H9 (cell line): Measurements from ENCODE around the gene SRRM2. TPM values are rescaled to one million over a fixed set of nuclear protein-coding genes. Genes with fewer than 3 reads are reported as not detected.

ENCODE experiments used
- DNase-seq: peaks from one replicate; pipeline ENCODE4 v3.0.0-alpha.2; 2017
- H2AFZ ChIP-seq: one replicate; pipeline ENCODE4 v1.6.1; 2013; ENCODE audit warnings: mild to moderate bottlenecking, low read length, control low read depth, moderate library complexity
- H2AK5ac ChIP-seq: 2 replicates; pipeline ENCODE4 v1.6.1; 2013; ENCODE audit warnings: low read length, control low read depth, mixed read lengths; ENCODE audit not compliant: insufficient read length
- H2BK120ac ChIP-seq: one replicate; pipeline ENCODE4 v1.6.1; 2013; ENCODE audit warnings: low read depth, mild to moderate bottlenecking, low read length, control low read depth, inconsistent platforms; ENCODE audit not compliant: poor library complexity, severe bottlenecking
- H2BK12ac ChIP-seq: 2 replicates; pipeline ENCODE4 v1.6.1; 2013; ENCODE audit warnings: low read length, control low read depth, mixed read lengths, low read depth; ENCODE audit not compliant: insufficient read length
- H2BK15ac ChIP-seq: 2 replicates; pipeline ENCODE4 v1.6.1; 2013; ENCODE audit warnings: low read depth, low read length, control low read depth
- H2BK20ac ChIP-seq: one replicate; pipeline ENCODE4 v1.6.1; 2013; ENCODE audit warnings: low read depth, mild to moderate bottlenecking, low read length, control low read depth, inconsistent platforms; ENCODE audit not compliant: poor library complexity, severe bottlenecking
- H2BK5ac ChIP-seq: 2 replicates; pipeline ENCODE4 v1.6.1; 2013; ENCODE audit warnings: low read length, control low read depth, mixed read lengths; ENCODE audit not compliant: insufficient read length
- H3K14ac ChIP-seq: 2 replicates; pipeline ENCODE4 v1.6.1; 2013; ENCODE audit warnings: low read length, control low read depth; ENCODE audit not compliant: insufficient read depth
- H3K18ac ChIP-seq: 2 replicates; pipeline ENCODE4 v1.6.1; 2013; ENCODE audit warnings: low read depth, mild to moderate bottlenecking, mixed read lengths, low read length, control low read depth; ENCODE audit not compliant: insufficient read length
- H3K23ac ChIP-seq: 2 replicates; pipeline ENCODE4 v1.6.1; 2013; ENCODE audit warnings: low read length, control low read depth, mixed read lengths, low read depth; ENCODE audit not compliant: insufficient read length
- H3K23me2 ChIP-seq: 2 replicates; pipeline ENCODE4 v1.6.1; 2013; ENCODE audit warnings: low read depth, mild to moderate bottlenecking, mixed read lengths, low read length, control low read depth; ENCODE audit not compliant: insufficient read length, poor library complexity, severe bottlenecking
- H3K27ac ChIP-seq: 2 replicates; pipeline ENCODE4 v1.5.1; 2013; ENCODE audit warnings: low read length, control low read depth, mixed read lengths, low read depth; ENCODE audit not compliant: insufficient read length
- H3K27me3 ChIP-seq: 2 replicates; pipeline ENCODE4 v1.6.1; 2013; ENCODE audit warnings: low read length, control low read depth, inconsistent platforms; ENCODE audit not compliant: insufficient read depth
- H3K4ac ChIP-seq: 2 replicates; pipeline ENCODE4 v1.6.1; 2013; ENCODE audit warnings: low read depth, mild to moderate bottlenecking, control low read depth, inconsistent platforms, low read length, moderate library complexity
- H3K4me1 ChIP-seq: 2 replicates; pipeline ENCODE4 v1.6.1; 2013; ENCODE audit warnings: low read length, control low read depth, inconsistent platforms; ENCODE audit not compliant: insufficient read depth
- H3K4me2 ChIP-seq: 2 replicates; pipeline ENCODE4 v1.6.1; 2013; ENCODE audit warnings: low read length, control low read depth, mixed read lengths; ENCODE audit not compliant: insufficient read length, insufficient read depth
- H3K56ac ChIP-seq: 2 replicates; pipeline ENCODE4 v1.6.1; 2013; ENCODE audit warnings: low read depth, mild to moderate bottlenecking, mixed read lengths, low read length, control low read depth; ENCODE audit not compliant: insufficient read length
- H3K79me1 ChIP-seq: 2 replicates; pipeline ENCODE4 v1.6.1; 2013; ENCODE audit warnings: low read depth, mild to moderate bottlenecking, moderate library complexity, low read length, control low read depth, inconsistent platforms; ENCODE audit not compliant: insufficient read depth, poor library complexity, severe bottlenecking
- H3K79me2 ChIP-seq: 2 replicates; pipeline ENCODE4 v1.6.1; 2013; ENCODE audit warnings: low read length, control low read depth, inconsistent platforms; ENCODE audit not compliant: insufficient read depth
- H3K9ac ChIP-seq: 2 replicates; pipeline ENCODE4 v1.6.1; 2013; ENCODE audit warnings: low read length, control low read depth, mixed read lengths; ENCODE audit not compliant: insufficient read length; ENCODE audit errors: extremely low read depth
- H3K9me3 ChIP-seq: one replicate; pipeline ENCODE4 v1.6.1; 2013; ENCODE audit warnings: low read depth, low read length, inconsistent platforms; ENCODE audit not compliant: control insufficient read depth
- H3T11ph ChIP-seq: one replicate; pipeline ENCODE4 v1.6.1; 2013; ENCODE audit warnings: mild to moderate bottlenecking, low read length, control low read depth, inconsistent platforms
- H4K20me1 ChIP-seq: one replicate; pipeline ENCODE4 v1.6.1; 2013; ENCODE audit not compliant: control insufficient read depth, insufficient read length, insufficient read depth
- H4K5ac ChIP-seq: 2 replicates; pipeline ENCODE4 v1.6.1; 2013; ENCODE audit warnings: low read depth, mild to moderate bottlenecking, mixed read lengths, low read length, control low read depth; ENCODE audit not compliant: insufficient read length
- H4K8ac ChIP-seq: replicated peaks from 2 replicates; pipeline ENCODE4 v1.6.1; 2013; ENCODE audit warnings: low read length, control low read depth, mixed read lengths, low read depth; ENCODE audit not compliant: insufficient read length
- H4K91ac ChIP-seq: 2 replicates; pipeline ENCODE4 v1.6.1; 2013; ENCODE audit warnings: low read depth, mild to moderate bottlenecking, moderate library complexity, mixed read lengths, low read length, control low read depth; ENCODE audit not compliant: insufficient read length
- H3K27ac Mint-ChIP-seq, 3 experiments: 2 replicates in 2 of 3; 3 replicates in 1 of 3; pipeline ENCODE4 v1.8.0; 2020 to 2021; ENCODE audit warnings: mixed read lengths in 3 of 3, mild to moderate bottlenecking in 1 of 3, moderate library complexity in 1 of 3
- H3K27me3 Mint-ChIP-seq: 2 replicates; pipeline ENCODE4 v1.8.0; 2021; ENCODE audit warnings: low read depth, mild to moderate bottlenecking, moderate library complexity, mixed read lengths
- H3K36me3 Mint-ChIP-seq, 3 experiments: 2 replicates in 2 of 3; 3 replicates in 1 of 3; pipeline ENCODE4 v1.8.0; 2020 to 2021; ENCODE audit warnings: low read depth in 3 of 3, mixed read lengths in 3 of 3; ENCODE audit not compliant: insufficient read depth in 1 of 3
- H3K4me1 Mint-ChIP-seq, 2 experiments: 2 replicates each; pipeline ENCODE4 v1.8.0; 2020; ENCODE audit warnings: mixed read lengths in 2 of 2
- H3K4me3 Mint-ChIP-seq, 2 experiments: 2 replicates in 1 of 2; 3 replicates in 1 of 2; pipeline ENCODE4 v1.8.0; 2020 to 2021; ENCODE audit warnings: mild to moderate bottlenecking in 2 of 2, mixed read lengths in 2 of 2, moderate library complexity in 1 of 2
- H3K9me3 Mint-ChIP-seq, 2 experiments: 2 replicates in 1 of 2; 3 replicates in 1 of 2; pipeline ENCODE4 v1.8.0; 2020; ENCODE audit warnings: mild to moderate bottlenecking in 2 of 2, mixed read lengths in 2 of 2, moderate library complexity in 1 of 2
- CTCF ChIP-seq: fragments of 200-600 bp; sonication (generic); conservative IDR thresholded peaks from 3 replicates; pipeline ENCODE4 v1.8.0; 2021; ENCODE audit warnings: antibody characterized with exemption, mild to moderate bottlenecking
- WGBS: extraction: QIAGEN DNeasy Blood & Tissue Kit; methylation state at CpG from one replicate; pipeline ENCODE4 v1.1.7; 2013; ENCODE audit warnings: missing lambda C conversion rate, low lambda C conversion rate, mixed read lengths; ENCODE audit not compliant: insufficient read length; ENCODE audit errors: extremely low coverage; 5-methylcytosine and 5-hydroxymethylcytosine counted together
- total RNA-seq: library from RNA; stranded (reverse); gene quantifications from 2 replicates; pipeline ENCODE4 v1.2.1, GENCODE V29; 2021

Gene SRRM2
- total RNA-seq, 1 experiment from 2014 or later = 694 TPM

- Histone ChIP-seq H2BK15ac (no peak overlapping the region), H3K23me2 (no peaks in the 10 kb centered on the region), H3K27me3 (no peaks in the 10 kb centered on the region), H3K4me2 (no peak overlapping the region), H2AK5ac (no peak overlapping the region), H2AFZ (no peak overlapping the region), H3K27ac (no peak overlapping the region), H3K79me1 (no peaks in the 10 kb centered on the region), H4K8ac (no peak overlapping the region), H3K4ac (no peak overlapping the region), H2BK120ac (no peak overlapping the region), H2BK5ac (no peak overlapping the region), H4K5ac (no peak overlapping the region), H3K9ac (no peak overlapping the region), H3T11ph (no peak overlapping the region), H2BK20ac (no peak overlapping the region), H3K18ac (no peak overlapping the region), H3K14ac (no peak overlapping the region), H4K20me1 (no peaks in the 10 kb centered on the region), H3K56ac (no peak overlapping the region), H3K79me2 (no peaks in the 10 kb centered on the region), H2BK12ac (no peak overlapping the region), H3K9me3 (no peaks in the 10 kb centered on the region), H3K23ac (no peak overlapping the region), H4K91ac (no peak overlapping the region), H3K4me1 (no peaks in the 10 kb centered on the region; the same call in 1 of the 2 replicates)
- no peak overlapping the region for H3K27ac Mint-ChIP-seq
- no peak overlapping the region for H3K4me3 Mint-ChIP-seq
- no peak for DNase-seq
- H3K4me1 Mint-ChIP-seq = peaks cover 3 to 11% of the 10 kb centered on the region in 2 experiments; a peak in 3 of 4 replicates
- H3K27me3 Mint-ChIP-seq = peaks cover 2% of the 10 kb centered on the region
- peak; percentile 27; the same call in 1 of the 3 replicates for TF ChIP-seq CTCF
- no peaks in the 10 kb centered on the region for H3K36me3 Mint-ChIP-seq
- no peaks in the 10 kb centered on the region for H3K9me3 Mint-ChIP-seq
- no CpG with 5 or more reads among the region's 10 CpGs for WGBS
Observed at GRCh38 chr16:2716948-2717347, 35.5 kb upstream of the SRRM2 start.
